WTC11 (cell line): Measurements from ENCODE around the gene KCNK7. TPM values are rescaled to one million over a fixed set of nuclear protein-coding genes. Genes with fewer than 3 reads are reported as not detected.

Experiments used
- ATAC-seq: fragments of 200-7000 bp; cut with Tn5 transposase; 2 replicates; pipeline ENCODE4 v1.10.0; 2021; ENCODE audit warnings: mild to moderate bottlenecking, moderate library complexity
- CTCF ChIA-PET: fragments of 300-600 bp; sonication (Branson Sonifier 250); formaldehyde crosslinking; loops from one replicate; lab custom pipeline; 2021; ENCODE audit warnings: antibody characterized with exemption; lab: Charles Lee
- POLR2A ChIA-PET: fragments of 350-600 bp; sonication (Branson Sonifier 250); formaldehyde crosslinking; loops from one replicate; lab custom pipeline; 2021; ENCODE audit warnings: antibody characterized with exemption; lab: Charles Lee
- DNase-seq: peaks from one replicate; pipeline ENCODE4 v3.0.0; 2021; ENCODE audit warnings: low spot score
- H3K27ac Mint-ChIP-seq: 2 replicates; pipeline ENCODE4 v1.8.0; 2021; ENCODE audit warnings: mixed read lengths
- H3K27me3 Mint-ChIP-seq: 2 replicates; pipeline ENCODE4 v1.8.0; 2021; ENCODE audit warnings: low read depth, mild to moderate bottlenecking, moderate library complexity, mixed read lengths
- H3K36me3 Mint-ChIP-seq: 2 replicates; pipeline ENCODE4 v1.8.0; 2021; ENCODE audit warnings: mixed read lengths
- H3K4me1 Mint-ChIP-seq: 2 replicates; pipeline ENCODE4 v1.8.0; 2022; ENCODE audit warnings: mixed read lengths
- H3K4me3 Mint-ChIP-seq: 2 replicates; pipeline ENCODE4 v1.8.0; 2021; ENCODE audit warnings: mild to moderate bottlenecking, moderate library complexity, mixed read lengths
- H3K9me3 Mint-ChIP-seq: 2 replicates; pipeline ENCODE4 v1.8.0; 2021; ENCODE audit warnings: mixed read lengths
- GABPB1 ChIP-seq: sonication (generic); formaldehyde crosslinking; IDR thresholded peaks from 2 replicates; pipeline ENCODE4 v1.8.1; 2023; ENCODE audit warnings: mild to moderate bottlenecking, missing genetic modification reagents
- IRF2 ChIP-seq: sonication (generic); formaldehyde crosslinking; IDR thresholded peaks from 2 replicates; pipeline ENCODE4 v1.8.0; 2022; ENCODE audit warnings: low read depth, missing genetic modification reagents, borderline replicate concordance
- JAZF1 ChIP-seq: fragments of 250-450 bp; sonication (Bioruptor Pico); IDR thresholded peaks from 2 replicates; pipeline ENCODE4 v1.9.0; 2021; ENCODE audit warnings: moderate library complexity, mild to moderate bottlenecking, inconsistent platforms
- NFE2L1 ChIP-seq: sonication (generic); formaldehyde crosslinking; IDR thresholded peaks from 2 replicates; pipeline ENCODE4 v1.8.1; 2023; ENCODE audit warnings: missing genetic modification reagents
- NFYB ChIP-seq: sonication (generic); formaldehyde crosslinking; conservative IDR thresholded peaks from 2 replicates; pipeline ENCODE4 v1.8.0; 2022; ENCODE audit warnings: low read depth, missing genetic modification reagents
- NR2C2 ChIP-seq: sonication (generic); formaldehyde crosslinking; IDR thresholded peaks from 2 replicates; pipeline ENCODE4 v1.8.0; 2022; ENCODE audit warnings: mild to moderate bottlenecking, missing genetic modification reagents
- RORB ChIP-seq: fragments of 250-450 bp; sonication (Bioruptor Pico); IDR thresholded peaks from 2 replicates; pipeline ENCODE4 v1.9.0; 2021; ENCODE audit warnings: mild to moderate bottlenecking
- TCF7 ChIP-seq: sonication (generic); formaldehyde crosslinking; IDR thresholded peaks from 2 replicates; pipeline ENCODE4 v1.8.0; 2022; ENCODE audit warnings: mild to moderate bottlenecking, low read depth, missing genetic modification reagents, moderate library complexity
- ZNF138 ChIP-seq: sonication (generic); formaldehyde crosslinking; conservative IDR thresholded peaks from 2 replicates; pipeline ENCODE4 v1.8.1; 2022; ENCODE audit warnings: mild to moderate bottlenecking, moderate library complexity, missing genetic modification reagents
- ZNF219 ChIP-seq: sonication (generic); formaldehyde crosslinking; IDR thresholded peaks from 2 replicates; pipeline ENCODE4 v1.8.0; 2023; ENCODE audit warnings: missing genetic modification reagents, mild to moderate bottlenecking, borderline replicate concordance
- ZNF396 ChIP-seq: fragments of 250-450 bp; sonication (Bioruptor Pico); IDR thresholded peaks from 2 replicates; pipeline ENCODE4 v1.8.0; 2021; ENCODE audit warnings: mild to moderate bottlenecking, moderate library complexity, borderline replicate concordance
- total RNA-seq: library from RNA; stranded (reverse); gene quantifications from 3 replicates; pipeline ENCODE4 v1.2.3, GENCODE V29; 2021
- TF ChIP-seq, protein P1 (sequence below): fragments of 250-450 bp; sonication (Bioruptor Pico); IDR thresholded peaks from 2 replicates; pipeline ENCODE4 v1.8.0; 2021; ENCODE audit warnings: mild to moderate bottlenecking
- TF ChIP-seq, protein P2 (sequence below): sonication (generic); formaldehyde crosslinking; IDR thresholded peaks from 2 replicates; pipeline ENCODE4 v1.8.1; 2023; ENCODE audit warnings: mild to moderate bottlenecking, moderate library complexity, missing genetic modification reagents
- TF ChIP-seq, protein P3 (sequence below): sonication (generic); formaldehyde crosslinking; IDR thresholded peaks from 2 replicates; pipeline ENCODE4 v1.8.1; 2022; ENCODE audit warnings: mild to moderate bottlenecking, missing genetic modification reagents, moderate library complexity, borderline replicate concordance
- TF ChIP-seq, protein P4 (sequence below): sonication (generic); formaldehyde crosslinking; IDR thresholded peaks from 2 replicates; pipeline ENCODE4 v1.8.1; 2023; ENCODE audit warnings: mild to moderate bottlenecking, missing genetic modification reagents
- TF ChIP-seq, protein P5 (sequence below): sonication (generic); formaldehyde crosslinking; IDR thresholded peaks from 2 replicates; pipeline ENCODE4 v1.8.1; 2022; ENCODE audit warnings: low read depth, missing genetic modification reagents, borderline replicate concordance
- TF ChIP-seq, protein P6 (sequence below): sonication (generic); formaldehyde crosslinking; IDR thresholded peaks from 2 replicates; pipeline ENCODE4 v1.8.0; 2022; ENCODE audit warnings: missing genetic modification reagents

The KCNK7 gene
- total RNA-seq, 1 experiment from 2014 or later = 1.4 TPM

DNA sequence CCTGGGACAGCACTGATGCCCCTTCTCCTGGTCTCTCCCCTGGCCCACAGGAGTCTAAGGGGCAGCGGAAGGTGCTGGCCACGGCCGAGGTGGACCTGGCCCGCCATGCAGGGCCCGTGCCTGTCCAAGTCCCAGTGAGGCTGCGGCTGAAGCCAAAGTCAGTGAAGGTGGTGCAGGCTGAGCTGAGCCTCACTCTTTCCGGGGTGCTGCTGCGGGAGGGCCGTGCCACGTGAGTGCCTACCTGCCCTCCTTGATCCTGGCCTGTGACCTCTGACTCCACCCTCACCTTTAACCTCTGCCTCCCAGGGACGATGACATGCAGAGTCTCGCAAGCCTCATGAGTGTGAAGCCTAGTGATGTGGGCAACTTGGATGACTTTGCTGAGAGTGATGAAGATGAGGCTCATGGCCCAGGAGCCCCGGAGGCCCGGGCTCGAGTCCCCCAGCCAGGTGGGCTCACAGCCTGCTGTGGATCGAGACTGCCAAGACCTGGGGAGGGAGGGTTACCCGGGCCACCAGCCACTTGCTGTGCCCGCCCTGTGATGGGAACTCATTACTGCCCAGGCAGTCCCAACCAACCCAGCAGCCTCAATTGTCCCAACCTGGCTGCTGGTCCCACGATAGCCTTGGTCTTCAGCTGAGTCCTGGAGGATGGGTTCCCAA is 15.4 kb downstream of the KCNK7 start:
- ATAC-seq (no peak), DNase-seq (no peak)
- Mint-ChIP-seq H3K4me1 (peaks cover 14% of the 10 kb centered on the region), H3K9me3 (no peaks in the 10 kb centered on the region), H3K27me3 (peaks cover 66% of the 10 kb centered on the region), H3K4me3 (no peak overlapping the region), H3K27ac (no peak overlapping the region), H3K36me3 (no peaks in the 10 kb centered on the region)
- TF ChIP-seq, protein P1, sequence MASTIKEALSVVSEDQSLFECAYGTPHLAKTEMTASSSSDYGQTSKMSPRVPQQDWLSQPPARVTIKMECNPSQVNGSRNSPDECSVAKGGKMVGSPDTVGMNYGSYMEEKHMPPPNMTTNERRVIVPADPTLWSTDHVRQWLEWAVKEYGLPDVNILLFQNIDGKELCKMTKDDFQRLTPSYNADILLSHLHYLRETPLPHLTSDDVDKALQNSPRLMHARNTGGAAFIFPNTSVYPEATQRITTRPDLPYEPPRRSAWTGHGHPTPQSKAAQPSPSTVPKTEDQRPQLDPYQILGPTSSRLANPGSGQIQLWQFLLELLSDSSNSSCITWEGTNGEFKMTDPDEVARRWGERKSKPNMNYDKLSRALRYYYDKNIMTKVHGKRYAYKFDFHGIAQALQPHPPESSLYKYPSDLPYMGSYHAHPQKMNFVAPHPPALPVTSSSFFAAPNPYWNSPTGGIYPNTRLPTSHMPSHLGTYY = no peak
- TF ChIP-seq, protein P2, sequence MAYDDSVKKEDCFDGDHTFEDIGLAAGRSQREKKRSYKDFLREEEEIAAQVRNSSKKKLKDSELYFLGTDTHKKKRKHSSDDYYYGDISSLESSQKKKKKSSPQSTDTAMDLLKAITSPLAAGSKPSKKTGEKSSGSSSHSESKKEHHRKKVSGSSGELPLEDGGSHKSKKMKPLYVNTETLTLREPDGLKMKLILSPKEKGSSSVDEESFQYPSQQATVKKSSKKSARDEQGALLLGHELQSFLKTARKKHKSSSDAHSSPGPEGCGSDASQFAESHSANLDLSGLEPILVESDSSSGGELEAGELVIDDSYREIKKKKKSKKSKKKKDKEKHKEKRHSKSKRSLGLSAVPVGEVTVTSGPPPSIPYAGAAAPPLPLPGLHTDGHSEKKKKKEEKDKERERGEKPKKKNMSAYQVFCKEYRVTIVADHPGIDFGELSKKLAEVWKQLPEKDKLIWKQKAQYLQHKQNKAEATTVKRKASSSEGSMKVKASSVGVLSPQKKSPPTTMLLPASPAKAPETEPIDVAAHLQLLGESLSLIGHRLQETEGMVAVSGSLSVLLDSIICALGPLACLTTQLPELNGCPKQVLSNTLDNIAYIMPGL = no peak
- TF ChIP-seq, protein P3, sequence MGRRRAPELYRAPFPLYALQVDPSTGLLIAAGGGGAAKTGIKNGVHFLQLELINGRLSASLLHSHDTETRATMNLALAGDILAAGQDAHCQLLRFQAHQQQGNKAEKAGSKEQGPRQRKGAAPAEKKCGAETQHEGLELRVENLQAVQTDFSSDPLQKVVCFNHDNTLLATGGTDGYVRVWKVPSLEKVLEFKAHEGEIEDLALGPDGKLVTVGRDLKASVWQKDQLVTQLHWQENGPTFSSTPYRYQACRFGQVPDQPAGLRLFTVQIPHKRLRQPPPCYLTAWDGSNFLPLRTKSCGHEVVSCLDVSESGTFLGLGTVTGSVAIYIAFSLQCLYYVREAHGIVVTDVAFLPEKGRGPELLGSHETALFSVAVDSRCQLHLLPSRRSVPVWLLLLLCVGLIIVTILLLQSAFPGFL (CRISPR knock-in tag) = no peak
- no peak for TF ChIP-seq ZNF396 (CRISPR knock-in tag)
- no peak for TF ChIP-seq NFE2L1 (CRISPR knock-in tag)
- TF ChIP-seq, protein P4, sequence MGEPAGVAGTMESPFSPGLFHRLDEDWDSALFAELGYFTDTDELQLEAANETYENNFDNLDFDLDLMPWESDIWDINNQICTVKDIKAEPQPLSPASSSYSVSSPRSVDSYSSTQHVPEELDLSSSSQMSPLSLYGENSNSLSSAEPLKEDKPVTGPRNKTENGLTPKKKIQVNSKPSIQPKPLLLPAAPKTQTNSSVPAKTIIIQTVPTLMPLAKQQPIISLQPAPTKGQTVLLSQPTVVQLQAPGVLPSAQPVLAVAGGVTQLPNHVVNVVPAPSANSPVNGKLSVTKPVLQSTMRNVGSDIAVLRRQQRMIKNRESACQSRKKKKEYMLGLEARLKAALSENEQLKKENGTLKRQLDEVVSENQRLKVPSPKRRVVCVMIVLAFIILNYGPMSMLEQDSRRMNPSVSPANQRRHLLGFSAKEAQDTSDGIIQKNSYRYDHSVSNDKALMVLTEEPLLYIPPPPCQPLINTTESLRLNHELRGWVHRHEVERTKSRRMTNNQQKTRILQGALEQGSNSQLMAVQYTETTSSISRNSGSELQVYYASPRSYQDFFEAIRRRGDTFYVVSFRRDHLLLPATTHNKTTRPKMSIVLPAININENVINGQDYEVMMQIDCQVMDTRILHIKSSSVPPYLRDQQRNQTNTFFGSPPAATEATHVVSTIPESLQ (CRISPR knock-in tag) = no peak
- no peak for TF ChIP-seq IRF2 (CRISPR knock-in tag)
- TF ChIP-seq TCF7 (CRISPR knock-in tag) = no peak
- TF ChIP-seq JAZF1 (CRISPR knock-in tag) = no peak
- no peak for TF ChIP-seq NR2C2 (CRISPR knock-in tag)
- TF ChIP-seq ZNF138 (CRISPR knock-in tag) = no peak
- no peak for TF ChIP-seq RORB (CRISPR knock-in tag)
- no peak for TF ChIP-seq ZNF219
- TF ChIP-seq NFYB (CRISPR knock-in tag) = no peak
- no peak for TF ChIP-seq GABPB1 (CRISPR knock-in tag)
- TF ChIP-seq, protein P5, sequence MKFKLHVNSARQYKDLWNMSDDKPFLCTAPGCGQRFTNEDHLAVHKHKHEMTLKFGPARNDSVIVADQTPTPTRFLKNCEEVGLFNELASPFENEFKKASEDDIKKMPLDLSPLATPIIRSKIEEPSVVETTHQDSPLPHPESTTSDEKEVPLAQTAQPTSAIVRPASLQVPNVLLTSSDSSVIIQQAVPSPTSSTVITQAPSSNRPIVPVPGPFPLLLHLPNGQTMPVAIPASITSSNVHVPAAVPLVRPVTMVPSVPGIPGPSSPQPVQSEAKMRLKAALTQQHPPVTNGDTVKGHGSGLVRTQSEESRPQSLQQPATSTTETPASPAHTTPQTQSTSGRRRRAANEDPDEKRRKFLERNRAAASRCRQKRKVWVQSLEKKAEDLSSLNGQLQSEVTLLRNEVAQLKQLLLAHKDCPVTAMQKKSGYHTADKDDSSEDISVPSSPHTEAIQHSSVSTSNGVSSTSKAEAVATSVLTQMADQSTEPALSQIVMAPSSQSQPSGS = no peak
- TF ChIP-seq, protein P6, sequence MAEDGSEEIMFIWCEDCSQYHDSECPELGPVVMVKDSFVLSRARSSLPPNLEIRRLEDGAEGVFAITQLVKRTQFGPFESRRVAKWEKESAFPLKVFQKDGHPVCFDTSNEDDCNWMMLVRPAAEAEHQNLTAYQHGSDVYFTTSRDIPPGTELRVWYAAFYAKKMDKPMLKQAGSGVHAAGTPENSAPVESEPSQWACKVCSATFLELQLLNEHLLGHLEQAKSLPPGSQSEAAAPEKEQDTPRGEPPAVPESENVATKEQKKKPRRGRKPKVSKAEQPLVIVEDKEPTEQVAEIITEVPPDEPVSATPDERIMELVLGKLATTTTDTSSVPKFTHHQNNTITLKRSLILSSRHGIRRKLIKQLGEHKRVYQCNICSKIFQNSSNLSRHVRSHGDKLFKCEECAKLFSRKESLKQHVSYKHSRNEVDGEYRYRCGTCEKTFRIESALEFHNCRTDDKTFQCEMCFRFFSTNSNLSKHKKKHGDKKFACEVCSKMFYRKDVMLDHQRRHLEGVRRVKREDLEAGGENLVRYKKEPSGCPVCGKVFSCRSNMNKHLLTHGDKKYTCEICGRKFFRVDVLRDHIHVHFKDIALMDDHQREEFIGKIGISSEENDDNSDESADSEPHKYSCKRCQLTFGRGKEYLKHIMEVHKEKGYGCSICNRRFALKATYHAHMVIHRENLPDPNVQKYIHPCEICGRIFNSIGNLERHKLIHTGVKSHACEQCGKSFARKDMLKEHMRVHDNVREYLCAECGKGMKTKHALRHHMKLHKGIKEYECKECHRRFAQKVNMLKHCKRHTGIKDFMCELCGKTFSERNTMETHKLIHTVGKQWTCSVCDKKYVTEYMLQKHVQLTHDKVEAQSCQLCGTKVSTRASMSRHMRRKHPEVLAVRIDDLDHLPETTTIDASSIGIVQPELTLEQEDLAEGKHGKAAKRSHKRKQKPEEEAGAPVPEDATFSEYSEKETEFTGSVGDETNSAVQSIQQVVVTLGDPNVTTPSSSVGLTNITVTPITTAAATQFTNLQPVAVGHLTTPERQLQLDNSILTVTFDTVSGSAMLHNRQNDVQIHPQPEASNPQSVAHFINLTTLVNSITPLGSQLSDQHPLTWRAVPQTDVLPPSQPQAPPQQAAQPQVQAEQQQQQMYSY (CRISPR knock-in tag) = no peak
- ChIA-PET POLR2A (interaction anchor here (0.6 kb wide), 1 partner anchor 204 kb away, joined by 3 read pairs; no protein-coding TSS in a partner anchor), CTCF (interaction anchor here (0.7 to 1.5 kb wide), 4 partner anchors 12 to 45 kb away, joined by 3 to 5 read pairs (median 4); no protein-coding TSS in a partner anchor)
